HepG2 (cell line): Measurements from ENCODE around the gene SUPT6H. TPM values are rescaled to one million over a fixed set of nuclear protein-coding genes. Genes with fewer than 3 reads are reported as not detected.
A peak's percentile ranks its signal among the peaks of the same experiment; 100 is the strongest.

Experiments used
- ADNP ChIP-seq: sonication (generic); formaldehyde crosslinking; IDR thresholded peaks from 2 replicates; pipeline ENCODE4 v1.4.0; 2020; ENCODE audit warnings: missing genetic modification reagents
- ATAD3A ChIP-seq: sonication (generic); formaldehyde crosslinking; IDR thresholded peaks from 2 replicates; pipeline ENCODE4 v1.4.0; 2020; ENCODE audit warnings: missing genetic modification reagents
- CEBPB ChIP-seq: IDR thresholded peaks from 2 replicates; pipeline ENCODE4 v1.6.1; 2011; ENCODE audit warnings: low read depth, low read length, improper control_type of control experiment, borderline replicate concordance
- EEA1 ChIP-seq: sonication (generic); formaldehyde crosslinking; IDR thresholded peaks from 2 replicates; pipeline ENCODE4 v1.5.1; 2020; ENCODE audit warnings: mild to moderate bottlenecking, missing genetic modification reagents, borderline replicate concordance
- ETV5 ChIP-seq: IDR thresholded peaks from 2 replicates; pipeline ENCODE4 v1.6.1; 2018; ENCODE audit warnings: missing biosample characterization, missing genetic modification reagents, inconsistent platforms, borderline replicate concordance
- MIER2 ChIP-seq: IDR thresholded peaks from 2 replicates; pipeline ENCODE4 v1.6.1; 2016; ENCODE audit warnings: missing biosample characterization, missing genetic modification reagents
- MXD4 ChIP-seq: IDR thresholded peaks from 2 replicates; pipeline ENCODE4 v1.6.1; 2016; ENCODE audit warnings: mild to moderate bottlenecking, missing biosample characterization, missing genetic modification reagents
- NFE2L2 ChIP-seq: fragments of 150-350 bp; IDR thresholded peaks from 2 replicates; pipeline ENCODE4 v1.6.1; 2014; ENCODE audit warnings: low read length
- PITX1 ChIP-seq: sonication (generic); formaldehyde crosslinking; IDR thresholded peaks from 2 replicates; pipeline ENCODE4 v1.5.1; 2020; ENCODE audit warnings: mild to moderate bottlenecking, missing genetic modification reagents
- RARA ChIP-seq: IDR thresholded peaks from 2 replicates; pipeline ENCODE4 v1.6.1; 2016; ENCODE audit warnings: missing genetic modification reagents, missing compliant biosample characterization
- REXO4 ChIP-seq: sonication (generic); formaldehyde crosslinking; IDR thresholded peaks from 2 replicates; pipeline ENCODE4 v1.8.0; 2022; ENCODE audit warnings: missing genetic modification reagents, mild to moderate bottlenecking, borderline replicate concordance
- SIN3B ChIP-seq: fragments of 150-350 bp; IDR thresholded peaks from 2 replicates; pipeline ENCODE4 v1.6.1; 2014; ENCODE audit warnings: low read length
- SKI ChIP-seq: fragments of 450-650 bp; IDR thresholded peaks from one replicate; pipeline ENCODE4 v1.6.1; 2018; ENCODE audit warnings: mild to moderate bottlenecking; ENCODE audit not compliant: partially characterized antibody
- SMAD9 ChIP-seq: sonication (generic); formaldehyde crosslinking; IDR thresholded peaks from 2 replicates; pipeline ENCODE4 v1.5.1; 2020; ENCODE audit warnings: mild to moderate bottlenecking, missing genetic modification reagents
- SYNCRIP ChIP-seq: fragments of 200-400 bp; formaldehyde crosslinking; IDR thresholded peaks from 2 replicates; pipeline ENCODE4 v1.6.1; 2018; ENCODE audit warnings: mild to moderate bottlenecking, low read depth, low read length; ENCODE audit not compliant: insufficient read depth
- TMF1 ChIP-seq: sonication (generic); formaldehyde crosslinking; IDR thresholded peaks from 2 replicates; pipeline ENCODE4 v1.8.1; 2022; ENCODE audit warnings: low read depth, missing genetic modification reagents
- TOPORS ChIP-seq: sonication (generic); formaldehyde crosslinking; IDR thresholded peaks from 2 replicates; pipeline ENCODE4 v1.8.0; 2023; ENCODE audit warnings: mild to moderate bottlenecking, missing genetic modification reagents
- ZBTB3 ChIP-seq: sonication (generic); formaldehyde crosslinking; IDR thresholded peaks from 2 replicates; pipeline ENCODE4 v1.4.0; 2020; ENCODE audit warnings: low read depth, mild to moderate bottlenecking, moderate library complexity, missing genetic modification reagents, borderline replicate concordance
- ZFP41 ChIP-seq: sonication (generic); formaldehyde crosslinking; IDR thresholded peaks from 2 replicates; pipeline ENCODE4 v1.4.0; 2020; ENCODE audit warnings: mild to moderate bottlenecking, missing genetic modification reagents, borderline replicate concordance
- ZFY ChIP-seq: sonication (generic); formaldehyde crosslinking; IDR thresholded peaks from 2 replicates; pipeline ENCODE4 v1.4.0; 2020; ENCODE audit warnings: missing genetic modification reagents
- ZMYM4 ChIP-seq: sonication (generic); formaldehyde crosslinking; IDR thresholded peaks from 2 replicates; pipeline ENCODE4 v1.8.1; 2023; ENCODE audit warnings: mild to moderate bottlenecking, missing genetic modification reagents
- ZNF124 ChIP-seq: sonication (generic); formaldehyde crosslinking; IDR thresholded peaks from 2 replicates; pipeline ENCODE4 v1.4.0; 2020; ENCODE audit warnings: missing genetic modification reagents
- ZNF20 ChIP-seq: sonication (generic); formaldehyde crosslinking; IDR thresholded peaks from 2 replicates; pipeline ENCODE4 v1.4.0; 2020; ENCODE audit warnings: mild to moderate bottlenecking, moderate library complexity, missing genetic modification reagents
- ZNF207 ChIP-seq: fragments of 450-650 bp; IDR thresholded peaks from 2 replicates; pipeline ENCODE4 v1.6.1; 2016; ENCODE audit warnings: antibody characterized with exemption, borderline replicate concordance
- ZNF34 ChIP-seq: sonication (generic); formaldehyde crosslinking; IDR thresholded peaks from 2 replicates; pipeline ENCODE4 v1.4.0; 2020; ENCODE audit warnings: mild to moderate bottlenecking, missing genetic modification reagents, borderline replicate concordance
- ZNF546 ChIP-seq: sonication (generic); formaldehyde crosslinking; conservative IDR thresholded peaks from 2 replicates; pipeline ENCODE4 v1.8.1; 2023; ENCODE audit warnings: mild to moderate bottlenecking, missing genetic modification reagents
- ZNF672 ChIP-seq: sonication (generic); formaldehyde crosslinking; IDR thresholded peaks from 2 replicates; pipeline ENCODE4 v1.8.1; 2022; ENCODE audit warnings: missing genetic modification reagents
- ZNF703 ChIP-seq: sonication (generic); formaldehyde crosslinking; IDR thresholded peaks from 2 replicates; pipeline ENCODE4 v1.5.1; 2020; ENCODE audit warnings: missing genetic modification reagents, mild to moderate bottlenecking, moderate library complexity, borderline replicate concordance
- ZNF879 ChIP-seq: sonication (generic); formaldehyde crosslinking; IDR thresholded peaks from 2 replicates; pipeline ENCODE4 v1.8.1; 2023; ENCODE audit warnings: missing genetic modification reagents
- polyA plus RNA-seq, 8 experiments: library from polyadenylated mRNA; depleted of rRNA in 3 of 8; stranded (reverse) in 7 of 8; unstranded in 1 of 8; fragments of >200 nt; fragmentation: Illumina TruSeq in 4 of 8; extraction: Trizol in 4 of 8; gene quantifications; 2 replicates each; pipeline versions ENCODE4 v1.2.1 to v1.2.3, GENCODE V29; 2011 to 2016; ENCODE audit warnings: low read depth in 4 of 8, missing spikeins in 1 of 8, mixed read lengths in 1 of 8; ENCODE audit not compliant: insufficient read depth in 1 of 8
- total RNA-seq, 5 experiments: library from RNA; depleted of rRNA; stranded (reverse); fragments of >200 nt; fragmentation: Illumina TruSeq; extraction: Trizol; gene quantifications; 2 replicates each; pipeline ENCODE4 v1.2.3, GENCODE V29; 2016; ENCODE audit warnings: low read depth in 1 of 5
- TF ChIP-seq, protein P1 (sequence below): sonication (generic); formaldehyde crosslinking; IDR thresholded peaks from 2 replicates; pipeline ENCODE4 v1.8.0; 2022; ENCODE audit warnings: missing genetic modification reagents, mild to moderate bottlenecking, inconsistent platforms, borderline replicate concordance
- TF ChIP-seq, protein P2 (sequence below): IDR thresholded peaks from 2 replicates; pipeline ENCODE4 v1.6.1; 2018; ENCODE audit warnings: missing genetic modification reagents, mild to moderate bottlenecking, missing compliant biosample characterization

SUPT6H gene
- total and polyA plus RNA-seq, 2 of the 13 experiments (the other 11 are each of a cell fraction or from before 2014, with no cell fraction given): 32.7 to 39.9 TPM

DNA sequence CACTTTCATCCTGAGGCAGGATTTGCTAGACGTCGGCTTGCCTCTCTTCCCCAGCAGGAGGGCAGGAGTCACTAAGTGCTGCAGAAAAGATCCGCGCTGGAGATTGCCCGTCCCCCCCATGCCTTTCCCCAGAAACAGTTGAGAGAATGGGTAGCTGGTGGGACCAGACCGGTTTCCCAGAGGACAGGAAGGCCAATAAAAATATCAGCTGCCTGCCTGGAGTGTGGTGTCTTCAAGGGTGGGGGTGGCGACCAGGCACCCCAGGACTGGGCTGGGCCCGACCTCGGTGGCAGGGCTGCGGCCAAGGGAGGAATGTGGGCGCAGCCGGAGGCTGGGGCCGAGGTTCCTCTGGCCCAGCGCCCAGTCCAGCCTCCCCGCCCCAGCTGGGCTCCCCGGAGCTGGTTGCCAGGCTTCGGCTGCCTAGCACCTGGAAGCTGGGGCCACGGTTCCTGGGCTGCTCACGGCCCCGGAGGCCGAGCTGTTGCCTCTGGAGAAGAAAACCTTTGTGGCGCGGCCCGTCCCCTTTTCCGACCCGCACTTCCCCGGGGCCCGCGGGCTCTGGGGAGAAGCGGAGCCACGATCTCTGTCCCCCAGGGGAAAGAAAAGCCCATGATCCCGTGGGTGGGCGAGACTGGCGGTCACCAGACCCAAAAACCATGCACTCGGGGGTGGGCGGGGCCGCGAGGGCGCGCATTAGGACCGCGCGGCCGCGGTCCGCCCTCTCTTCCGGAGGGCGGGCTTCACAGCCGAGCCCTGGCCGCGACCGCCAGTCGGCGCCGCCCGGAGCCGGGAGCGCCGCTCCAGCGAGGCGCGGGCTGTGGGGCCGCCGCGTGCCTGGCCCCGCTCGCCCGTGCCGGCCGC is 81.5 kb downstream of the SUPT6H start, which contains the start of gene TRAF4 (continued):
- 0 out of 2 replicates have a peak, but pooled peaks have one; percentile 44 for TF ChIP-seq ZBTB3 (CRISPR knock-in tag)
- TF ChIP-seq, protein P1, sequence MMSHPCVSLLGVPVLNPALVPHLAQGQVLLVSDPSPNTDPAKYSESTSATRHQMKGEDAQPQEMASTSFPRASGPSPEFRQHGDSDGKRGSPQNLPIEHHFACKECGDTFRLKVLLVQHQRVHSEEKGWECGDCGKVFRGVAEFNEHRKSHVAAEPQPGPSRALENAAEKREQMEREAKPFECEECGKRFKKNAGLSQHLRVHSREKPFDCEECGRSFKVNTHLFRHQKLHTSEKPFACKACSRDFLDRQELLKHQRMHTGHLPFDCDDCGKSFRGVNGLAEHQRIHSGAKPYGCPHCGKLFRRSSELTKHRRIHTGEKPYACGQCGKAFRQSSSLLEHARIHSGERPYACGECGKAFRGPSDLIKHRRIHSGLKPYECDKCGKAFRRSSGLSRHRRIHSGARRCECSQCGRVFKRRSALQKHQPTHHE (CRISPR knock-in tag): peak; percentile 52; the same call in 1 of the 2 replicates
- TF ChIP-seq CEBPB: no peak
- TF ChIP-seq ETV5 (CRISPR knock-in tag): peak; percentile 7; the same call in 1 of the 2 replicates
- 0 out of 2 replicates have a peak, but pooled peaks have one; percentile 18 for TF ChIP-seq ZNF124 (CRISPR knock-in tag)
- no peak for TF ChIP-seq SYNCRIP
- no peak for TF ChIP-seq PITX1 (CRISPR knock-in tag)
- no peak for TF ChIP-seq ZNF672 (CRISPR knock-in tag)
- peak; percentile 17 for TF ChIP-seq SKI
- TF ChIP-seq ZNF20 (CRISPR knock-in tag): no peak
- TF ChIP-seq ZFY (CRISPR knock-in tag): peak; percentile 68
- 0 out of 2 replicates have a peak, but pooled peaks have one; percentile 29 for TF ChIP-seq ZNF879 (CRISPR knock-in tag)
- TF ChIP-seq ZNF207: no peak
- no peak for TF ChIP-seq ZNF703 (CRISPR knock-in tag)
- peak; percentile 38; the same call in 1 of the 2 replicates for TF ChIP-seq EEA1
- 0 out of 2 replicates have a peak, but pooled peaks have one; percentile 4 for TF ChIP-seq TOPORS (CRISPR knock-in tag)
- TF ChIP-seq, protein P2, sequence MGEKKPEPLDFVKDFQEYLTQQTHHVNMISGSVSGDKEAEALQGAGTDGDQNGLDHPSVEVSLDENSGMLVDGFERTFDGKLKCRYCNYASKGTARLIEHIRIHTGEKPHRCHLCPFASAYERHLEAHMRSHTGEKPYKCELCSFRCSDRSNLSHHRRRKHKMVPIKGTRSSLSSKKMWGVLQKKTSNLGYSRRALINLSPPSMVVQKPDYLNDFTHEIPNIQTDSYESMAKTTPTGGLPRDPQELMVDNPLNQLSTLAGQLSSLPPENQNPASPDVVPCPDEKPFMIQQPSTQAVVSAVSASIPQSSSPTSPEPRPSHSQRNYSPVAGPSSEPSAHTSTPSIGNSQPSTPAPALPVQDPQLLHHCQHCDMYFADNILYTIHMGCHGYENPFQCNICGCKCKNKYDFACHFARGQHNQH: no peak; the same call in 1 of the 2 replicates
- no peak for TF ChIP-seq TMF1
- no peak for TF ChIP-seq ZFP41 (CRISPR knock-in tag)
- TF ChIP-seq ZNF34: 0 out of 2 replicates have a peak, but pooled peaks have one; percentile 8
- peak; percentile 44 for TF ChIP-seq ZNF546 (CRISPR knock-in tag)
- no peak for TF ChIP-seq MIER2 (CRISPR knock-in tag)
- TF ChIP-seq ADNP: no peak
- no peak for TF ChIP-seq REXO4 (CRISPR knock-in tag)
- no peak for TF ChIP-seq ATAD3A
- no peak for TF ChIP-seq SIN3B
- no peak for TF ChIP-seq NFE2L2
- no peak for TF ChIP-seq RARA
- TF ChIP-seq SMAD9 (CRISPR knock-in tag): no peak
- TF ChIP-seq ZMYM4: no peak
- TF ChIP-seq MXD4: peak; percentile 71; the same call in 1 of the 2 replicates
